Tibial nerve (tissue), 4 donors: ENCODE measurements around the gene PPP1R12A. TPM values are rescaled to one million over a fixed set of nuclear protein-coding genes. Genes with fewer than 3 reads are reported as not detected.
A peak's percentile ranks its signal among the peaks of the same experiment; 100 is the strongest.

Experiments
- DNase-seq, 2 donors: peaks; one replicate each; pipeline ENCODE4 v3.0.0-alpha.2; 2019; ENCODE audit warnings: low spot score in 2 of 2
- H3K27ac ChIP-seq, 4 donors: fragments of 200-600 bp; sonication (generic) in 3 of 4; one replicate each; pipeline ENCODE4 v1.5.1; 2017 to 2019; ENCODE audit warnings: mild to moderate bottlenecking in 1 of 4
- H3K27me3 ChIP-seq, 2 donors: fragments of 200-600 bp; sonication (generic) in 1 of 2; one replicate each; pipeline versions ENCODE4 v1.5.1 to v1.6.0; 2017 to 2019
- H3K36me3 ChIP-seq, 3 donors: fragments of 200-600 bp; sonication (generic); one replicate each; pipeline ENCODE4 v1.5.1; 2018 to 2019
- H3K4me1 ChIP-seq, 4 donors: fragments of 200-600 bp; sonication (generic) in 3 of 4; one replicate each; pipeline ENCODE4 v1.5.1; 2017 to 2019
- H3K4me3 ChIP-seq, 4 donors: fragments of 200-600 bp; sonication (generic) in 3 of 4; one replicate each; pipeline ENCODE4 v1.5.1; 2017 to 2019; ENCODE audit warnings: mild to moderate bottlenecking in 1 of 4, moderate library complexity in 1 of 4
- H3K9me3 ChIP-seq, 4 donors: fragments of 200-600 bp; sonication (generic) in 3 of 4; one replicate each; pipeline ENCODE4 v1.5.1; 2017 to 2019
- EP300 ChIP-seq, 2 donors: sonication (generic); formaldehyde crosslinking; IDR thresholded peaks; one replicate each; pipeline ENCODE4 v1.6.1; 2017; ENCODE audit warnings: antibody characterized with exemption in 2 of 2, mild to moderate bottlenecking in 1 of 2
- POLR2A ChIP-seq, 2 donors: fragments of 450-650 bp; IDR thresholded peaks; one replicate each; pipeline ENCODE4 v1.6.1; 2017; ENCODE audit warnings: antibody characterized with exemption in 2 of 2, mild to moderate bottlenecking in 2 of 2, moderate library complexity in 2 of 2
- WGBS, 2 donors: methylation state at CpG; one replicate each; pipeline ENCODE4 v1.1.5; 2018; 5-methylcytosine and 5-hydroxymethylcytosine counted together
- total RNA-seq, 4 donors: library from RNA; depleted of rRNA; stranded (reverse); fragments of >200 nt; gene quantifications; one replicate each; pipeline ENCODE4 v1.1.0, GENCODE V29; 2016
- TF ChIP-seq, protein P1 (sequence below), 5 experiments: fragments of 200-600 bp in 3 of 5; fragments of 450-650 bp in 2 of 5; sonication (generic) in 3 of 5; IDR thresholded peaks; one replicate each; pipeline ENCODE4 v1.5.1; 2016 to 2019; ENCODE audit warnings: antibody characterized with exemption in 5 of 5, mild to moderate bottlenecking in 3 of 5, moderate library complexity in 2 of 5

Gene PPP1R12A
- total RNA-seq, 4 donors from 2014 or later: 84.3 to 137 (median 99.6) TPM

GRCh38 chr12:79877246-79877645 lies 57.7 kb downstream of the PPP1R12A start:
- no peak for DNase-seq
- TF ChIP-seq, protein P1, sequence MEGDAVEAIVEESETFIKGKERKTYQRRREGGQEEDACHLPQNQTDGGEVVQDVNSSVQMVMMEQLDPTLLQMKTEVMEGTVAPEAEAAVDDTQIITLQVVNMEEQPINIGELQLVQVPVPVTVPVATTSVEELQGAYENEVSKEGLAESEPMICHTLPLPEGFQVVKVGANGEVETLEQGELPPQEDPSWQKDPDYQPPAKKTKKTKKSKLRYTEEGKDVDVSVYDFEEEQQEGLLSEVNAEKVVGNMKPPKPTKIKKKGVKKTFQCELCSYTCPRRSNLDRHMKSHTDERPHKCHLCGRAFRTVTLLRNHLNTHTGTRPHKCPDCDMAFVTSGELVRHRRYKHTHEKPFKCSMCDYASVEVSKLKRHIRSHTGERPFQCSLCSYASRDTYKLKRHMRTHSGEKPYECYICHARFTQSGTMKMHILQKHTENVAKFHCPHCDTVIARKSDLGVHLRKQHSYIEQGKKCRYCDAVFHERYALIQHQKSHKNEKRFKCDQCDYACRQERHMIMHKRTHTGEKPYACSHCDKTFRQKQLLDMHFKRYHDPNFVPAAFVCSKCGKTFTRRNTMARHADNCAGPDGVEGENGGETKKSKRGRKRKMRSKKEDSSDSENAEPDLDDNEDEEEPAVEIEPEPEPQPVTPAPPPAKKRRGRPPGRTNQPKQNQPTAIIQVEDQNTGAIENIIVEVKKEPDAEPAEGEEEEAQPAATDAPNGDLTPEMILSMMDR (IDR thresholded peaks at IDR 0.05): no peak
- no peak for TF ChIP-seq POLR2A (IDR thresholded peaks at IDR 0.05)
- TF ChIP-seq EP300 (IDR thresholded peaks at IDR 0.05): no peak
- H3K4me3 ChIP-seq: no peak overlapping the region
- H3K27ac ChIP-seq: no peak overlapping the region
- H3K27me3 ChIP-seq: no peaks in the 10 kb centered on the region
- H3K9me3 ChIP-seq: no peaks in the 10 kb centered on the region
- no peaks in the 10 kb centered on the region for H3K36me3 ChIP-seq
- H3K4me1 ChIP-seq: peaks cover 0 to 59% (median 3%) of the 10 kb centered on the region in 4 donors
- WGBS, 2 donors: 84 to 85% methylated on average over 8 of the region's 8 CpGs

DNA sequence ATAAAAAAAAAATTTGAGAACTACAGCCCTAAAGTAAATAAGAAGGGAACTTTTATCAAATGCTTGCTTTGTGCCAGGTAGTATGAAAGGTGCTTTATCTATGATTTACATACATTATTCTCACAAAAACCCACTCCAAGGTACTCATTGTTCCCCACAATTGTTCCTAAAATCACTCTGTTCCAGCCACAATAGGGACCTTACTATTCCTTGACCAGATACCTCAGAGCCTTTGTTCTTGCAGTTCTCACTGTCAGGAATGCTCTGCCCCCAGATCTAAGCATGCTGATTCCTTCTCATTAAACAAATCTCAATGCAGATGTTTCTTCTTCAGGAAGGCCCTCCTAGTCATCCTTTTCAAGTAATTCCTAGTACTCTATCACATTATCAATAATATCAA lies 60.2 kb downstream of the PPP1R12A start:
- peaks cover 0 to 12% (median 0%) of the 10 kb centered on the region in 3 donors for H3K36me3 ChIP-seq
- DNase-seq: no peak
- no peaks in the 10 kb centered on the region for H3K27me3 ChIP-seq
- H3K27ac ChIP-seq: no peak overlapping the region
- peaks cover 0 to 55% (median 3%) of the 10 kb centered on the region in 4 donors for H3K4me1 ChIP-seq
- TF ChIP-seq POLR2A (IDR thresholded peaks at IDR 0.05): no peak
- no peak for TF ChIP-seq EP300 (IDR thresholded peaks at IDR 0.05)
- no peak overlapping the region for H3K4me3 ChIP-seq
- no peaks in the 10 kb centered on the region for H3K9me3 ChIP-seq

- TF ChIP-seq, protein P1 (IDR thresholded peaks at IDR 0.05): no peak
- TF ChIP-seq POLR2A (IDR thresholded peaks at IDR 0.05) (no peak), EP300 (IDR thresholded peaks at IDR 0.05) (peak in 1 of 2 donors; percentile 13)
- H3K4me1 ChIP-seq: peaks cover 0 to 58% (median 3%) of the 10 kb centered on the region in 4 donors
These were observed 61.7 kb downstream of the PPP1R12A start for GRCh38 chr12:79873201-79873600.

GRCh38 chr12:79871621-79872020 lies 63.3 kb downstream of the PPP1R12A start:
- H3K27me3 ChIP-seq: no peaks in the 10 kb centered on the region
- TF ChIP-seq, protein P1 (IDR thresholded peaks at IDR 0.05): no peak
- peak; percentile 34 to 56 for TF ChIP-seq EP300 (IDR thresholded peaks at IDR 0.05)
- peaks cover 0 to 26% (median 0%) of the 10 kb centered on the region in 3 donors for H3K36me3 ChIP-seq
- H3K4me1 ChIP-seq: peaks cover 0 to 49% (median 3%) of the 10 kb centered on the region in 4 donors
- H3K27ac ChIP-seq: no peak overlapping the region
- no peak for DNase-seq
- H3K4me3 ChIP-seq: no peak overlapping the region
- WGBS, 2 donors: 74 to 79% methylated on average over 7 of the region's 7 CpGs
- no peaks in the 10 kb centered on the region for H3K9me3 ChIP-seq

More at GRCh38 chr12:79873201-79873600, 61.7 kb downstream of the PPP1R12A start:
- H3K4me3 ChIP-seq: no peak overlapping the region
- peaks cover 0 to 12% (median 0%) of the 10 kb centered on the region in 3 donors for H3K36me3 ChIP-seq
- no peaks in the 10 kb centered on the region for H3K9me3 ChIP-seq
- no peak for DNase-seq
- no peaks in the 10 kb centered on the region for H3K27me3 ChIP-seq
- no peak overlapping the region for H3K27ac ChIP-seq
- 63 to 75% methylated on average over 2 of the region's 2 CpGs for WGBS, 2 donors

- no peak overlapping the region for H3K27ac ChIP-seq
These were observed 64.0 kb downstream of the PPP1R12A start for GRCh38 chr12:79870916-79871315.

More at GRCh38 chr12:79870916-79871315, 64.0 kb downstream of the PPP1R12A start:
- H3K4me1 ChIP-seq: peaks cover 0 to 43% (median 2%) of the 10 kb centered on the region in 4 donors
- H3K27me3 ChIP-seq: no peaks in the 10 kb centered on the region
- H3K4me3 ChIP-seq: no peak overlapping the region
- TF ChIP-seq, protein P1 (IDR thresholded peaks at IDR 0.05): no peak
- no peak for TF ChIP-seq POLR2A (IDR thresholded peaks at IDR 0.05)
- no peak for TF ChIP-seq EP300 (IDR thresholded peaks at IDR 0.05)
- no peaks in the 10 kb centered on the region for H3K9me3 ChIP-seq
- H3K36me3 ChIP-seq: peaks cover 0 to 28% (median 0%) of the 10 kb centered on the region in 3 donors
- no peak for DNase-seq
